ENCODE measurements around the gene CHM. TPM values are rescaled to one million over a fixed set of nuclear protein-coding genes. Genes with fewer than 3 reads are reported as not detected.
"Not testable (repeated sequence)": the region's sequence is repeated elsewhere in the genome, so short reads cannot be mapped to it uniquely, and the experiment has no call there.

CHM gene
- total RNA-seq, 1 donor from 2014 or later = 22.9 TPM

- DNase-seq = no peak
- no peaks in the 10 kb centered on the region for H3K9me3 Mint-ChIP-seq
- TF ChIP-seq CTCF (IDR thresholded peaks at IDR 0.05) = no peak
- H3K4me1 Mint-ChIP-seq = peaks cover 2% of the 10 kb centered on the region
- no peak overlapping the region for H3K27ac Mint-ChIP-seq
- no peak overlapping the region for H3K4me3 Mint-ChIP-seq
- peaks cover 10% of the 10 kb centered on the region for H3K36me3 Mint-ChIP-seq (ENCODE audit: low read depth)
- intact Hi-C loops (cut with micrococcal nuclease) = no loop called here
- POLR2A ChIA-PET = no interaction called here
- CTCF ChIA-PET = no interaction called here
- H3K27me3 Mint-ChIP-seq = no peaks in the 10 kb centered on the region
- ATAC-seq (ENCODE audit: low read depth) = no peak
Measured at GRCh38 chrX:85963736-85964135, 83.6 kb downstream of the CHM start.

- POLR2A ChIA-PET = no interaction called here
- Mint-ChIP-seq H3K36me3 (ENCODE audit: low read depth) (peaks cover 37% of the 10 kb centered on the region), H3K4me1 (no peaks in the 10 kb centered on the region), H3K4me3 (no peak overlapping the region), H3K27ac (no peak overlapping the region), H3K9me3 (no peaks in the 10 kb centered on the region), H3K27me3 (no peaks in the 10 kb centered on the region)
- TF ChIP-seq CTCF (IDR thresholded peaks at IDR 0.05) = no peak
- ATAC-seq (ENCODE audit: low read depth) = no peak
- intact Hi-C loops (cut with micrococcal nuclease) = no loop called here
- CTCF ChIA-PET = no interaction called here
- no peak for DNase-seq
Measured at GRCh38 chrX:85955510-85955909, 91.8 kb downstream of the CHM start.

- intact Hi-C loops (cut with micrococcal nuclease); CTCF ChIA-PET; H3K27ac Mint-ChIP-seq; ATAC-seq (ENCODE audit: low read depth); POLR2A ChIA-PET; H3K27me3 Mint-ChIP-seq; DNase-seq: not testable (repeated sequence)
- Mint-ChIP-seq H3K4me1 (peaks cover 12% of the 10 kb centered on the region), H3K9me3 (peaks cover 10% of the 10 kb centered on the region), H3K36me3 (ENCODE audit: low read depth) (peaks cover 40% of the 10 kb centered on the region), H3K4me3 (peak overlapping the region; percentile 2)
Measured at GRCh38 chrX:85944751-85945150, 102.6 kb downstream of the CHM start.

- ChIA-PET CTCF (no interaction called here), POLR2A (no interaction called here)
- H3K9me3 Mint-ChIP-seq = peaks cover 8% of the 10 kb centered on the region
- DNase-seq (no peak), ATAC-seq (ENCODE audit: low read depth) (no peak)
- peaks cover 14% of the 10 kb centered on the region for H3K4me1 Mint-ChIP-seq
- peaks cover 22% of the 10 kb centered on the region for H3K36me3 Mint-ChIP-seq (ENCODE audit: low read depth)
- TF ChIP-seq CTCF (IDR thresholded peaks at IDR 0.05) = no peak
- H3K4me3 Mint-ChIP-seq = no peak overlapping the region
- H3K27ac Mint-ChIP-seq = no peak overlapping the region
- H3K27me3 Mint-ChIP-seq = no peaks in the 10 kb centered on the region
- intact Hi-C loops (cut with micrococcal nuclease) = no loop called here
Measured at GRCh38 chrX:85941275-85941674, 106.1 kb downstream of the CHM start.

- H3K9me3 Mint-ChIP-seq; POLR2A ChIA-PET; CTCF ChIA-PET; ATAC-seq (ENCODE audit: low read depth); intact Hi-C loops (cut with micrococcal nuclease); DNase-seq; H3K27me3 Mint-ChIP-seq; H3K4me3 Mint-ChIP-seq; H3K27ac Mint-ChIP-seq: not testable (repeated sequence)
- H3K36me3 Mint-ChIP-seq (ENCODE audit: low read depth) = peaks cover 11% of the 10 kb centered on the region
- peaks cover 13% of the 10 kb centered on the region for H3K4me1 Mint-ChIP-seq
Measured at GRCh38 chrX:85939942-85940341, 107.4 kb downstream of the CHM start.

GRCh38 chrX:85934399-85934798 lies 113.0 kb downstream of the CHM start:
- H3K36me3 Mint-ChIP-seq (ENCODE audit: low read depth) = peaks cover 11% of the 10 kb centered on the region
- H3K9me3 Mint-ChIP-seq; intact Hi-C loops (cut with micrococcal nuclease); DNase-seq; H3K27me3 Mint-ChIP-seq; ATAC-seq (ENCODE audit: low read depth); H3K27ac Mint-ChIP-seq; H3K4me3 Mint-ChIP-seq; CTCF ChIA-PET; POLR2A ChIA-PET; H3K4me1 Mint-ChIP-seq: not testable (repeated sequence)

GRCh38 chrX:85930099-85930498 lies 117.3 kb downstream of the CHM start:
- CTCF ChIA-PET = no interaction called here
- TF ChIP-seq CTCF (IDR thresholded peaks at IDR 0.05) = no peak
- H3K27ac Mint-ChIP-seq = no peak overlapping the region

More at GRCh38 chrX:85930099-85930498, 117.3 kb downstream of the CHM start:
- peaks cover 10% of the 10 kb centered on the region for H3K36me3 Mint-ChIP-seq (ENCODE audit: low read depth)
- intact Hi-C loops (cut with micrococcal nuclease) = no loop called here
- DNase-seq = no peak
- ATAC-seq (ENCODE audit: low read depth) = no peak
- no peaks in the 10 kb centered on the region for H3K27me3 Mint-ChIP-seq
- POLR2A ChIA-PET = no interaction called here
- no peaks in the 10 kb centered on the region for H3K9me3 Mint-ChIP-seq
- no peaks in the 10 kb centered on the region for H3K4me1 Mint-ChIP-seq
- H3K4me3 Mint-ChIP-seq = no peak overlapping the region

Measured in activated B cell treated with CpG ODN at 0.5 μM for 24 hours (primary cell).